Measurements from ENCODE around the gene UNC5C. TPM values are rescaled to one million over a fixed set of nuclear protein-coding genes. Genes with fewer than 3 reads are reported as not detected.

UNC5C gene
- total RNA-seq, 1 experiment from 2014 or later, result not detected

GRCh38 chr4:95220205-95221175, 328.3 kb downstream of the UNC5C start:
- DNase-seq (ENCODE audit: low read depth), result no peak

DNA sequence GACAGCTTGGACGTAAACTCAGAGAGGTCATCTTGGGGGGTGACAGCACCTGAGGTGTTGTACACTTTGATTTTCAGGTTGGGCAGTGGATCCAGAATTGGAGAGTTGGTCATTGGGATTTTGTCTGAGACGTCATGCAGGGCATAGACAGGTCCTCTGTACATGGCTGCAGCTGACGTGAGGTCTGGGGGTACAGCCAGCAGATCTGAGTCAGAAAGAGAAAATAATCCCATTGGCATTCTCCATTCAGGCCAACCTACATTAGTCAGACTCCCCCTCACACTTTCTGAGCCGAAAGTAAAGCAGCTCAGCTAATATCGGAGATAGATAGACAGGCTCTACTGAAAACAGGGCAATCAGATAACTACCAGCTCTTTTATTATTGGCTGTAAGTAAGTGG, 329.7 kb downstream of the UNC5C start:
- DNase-seq (ENCODE audit: low read depth), result peak; percentile 32

DNA sequence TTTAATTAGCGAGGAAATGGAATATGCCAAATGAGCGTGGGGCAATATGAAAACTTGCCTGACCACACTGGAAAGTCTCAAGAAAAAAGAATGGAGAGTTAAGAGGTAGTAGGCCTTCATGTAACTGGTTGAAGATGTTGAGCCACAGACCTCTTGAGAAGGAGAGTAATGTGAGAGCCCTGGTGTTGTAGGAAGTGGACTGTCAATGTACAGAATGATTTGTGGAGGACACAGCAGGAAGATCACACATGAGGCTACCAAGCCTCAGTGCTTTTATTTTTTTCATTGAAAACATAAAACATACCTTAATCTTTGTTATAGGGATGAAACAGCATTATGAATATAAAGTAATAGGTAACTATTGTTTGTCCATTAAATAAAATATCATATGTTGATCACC, 331.6 kb downstream of the UNC5C start:
- DNase-seq (ENCODE audit: low read depth), result no peak

GRCh38 chr4:95216636-95217035, 332.1 kb downstream of the UNC5C start:
- no peak for DNase-seq (ENCODE audit: low read depth)

GRCh38 chr4:95215991-95216605, 332.7 kb downstream of the UNC5C start:
- no peak for DNase-seq (ENCODE audit: low read depth)

GRCh38 chr4:95215043-95215442, 333.7 kb downstream of the UNC5C start:
- no peak for DNase-seq (ENCODE audit: low read depth)

DNA sequence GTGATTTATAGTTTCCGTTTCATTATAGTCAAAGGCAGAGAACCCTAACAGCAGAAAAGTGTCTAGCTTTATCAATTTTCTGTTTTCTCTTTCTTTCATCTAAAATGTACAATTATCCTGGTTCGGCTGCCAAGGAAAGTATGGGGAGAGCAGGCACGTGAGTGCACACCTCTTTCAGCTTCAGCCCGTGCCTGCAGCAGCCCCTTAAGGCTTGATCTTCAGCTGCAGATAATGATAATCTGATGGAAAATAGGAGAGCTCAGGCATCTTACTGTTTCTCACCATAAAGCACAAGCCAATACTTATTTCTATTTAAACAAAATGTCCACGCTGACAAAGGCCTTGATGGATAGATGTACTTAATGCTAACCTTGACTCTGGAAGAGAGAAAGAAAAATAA, 334.4 kb downstream of the UNC5C start:
- no peak for DNase-seq (ENCODE audit: low read depth)

DNA sequence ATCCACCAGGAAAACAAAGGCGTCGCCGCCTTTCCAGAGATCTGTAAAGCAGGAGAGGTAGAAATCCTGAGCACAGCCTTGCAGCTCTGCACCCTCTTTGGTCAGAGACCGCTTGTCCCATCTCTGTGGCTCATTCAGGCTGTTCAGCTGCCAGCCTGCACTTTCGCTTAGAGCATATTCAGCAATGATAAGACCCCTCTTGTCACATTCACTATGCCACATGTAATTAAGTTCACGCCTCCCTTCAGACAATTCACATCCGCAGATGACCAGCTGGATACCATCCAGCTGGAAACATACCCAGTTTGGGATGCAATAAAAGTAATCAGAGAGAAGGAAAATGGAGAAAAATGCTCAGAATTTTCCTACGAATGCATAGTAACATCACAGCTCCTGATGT, 335.4 kb downstream of the UNC5C start:
- no peak for DNase-seq (ENCODE audit: low read depth)

GRCh38 chr4:95212692-95213091, 336.1 kb downstream of the UNC5C start:
- DNase-seq (ENCODE audit: low read depth), result no peak

DNA sequence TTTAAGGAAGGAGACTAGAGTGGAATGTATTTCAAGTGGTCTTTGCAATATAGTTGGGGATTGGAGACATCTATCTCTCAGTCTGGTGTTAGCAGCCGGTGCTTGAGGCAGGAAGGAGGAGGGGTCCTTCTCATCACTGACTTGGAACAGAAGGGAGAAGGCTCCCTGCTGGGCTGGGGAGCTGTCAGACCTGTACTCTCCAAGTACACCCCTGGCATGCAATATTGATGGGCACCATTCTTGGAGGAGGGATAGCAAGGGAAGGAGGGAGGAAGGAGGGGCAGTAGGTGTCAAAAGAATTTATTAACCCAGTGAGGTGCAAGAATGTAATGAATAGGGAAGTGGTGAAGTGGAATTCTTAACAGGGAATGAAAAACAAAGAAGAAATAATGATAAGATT, 338.8 kb downstream of the UNC5C start:
- no peak for DNase-seq (ENCODE audit: low read depth)

- no peak for DNase-seq (ENCODE audit: low read depth)
Measured at GRCh38 chr4:95204873-95205272, 343.9 kb downstream of the UNC5C start.

DNA sequence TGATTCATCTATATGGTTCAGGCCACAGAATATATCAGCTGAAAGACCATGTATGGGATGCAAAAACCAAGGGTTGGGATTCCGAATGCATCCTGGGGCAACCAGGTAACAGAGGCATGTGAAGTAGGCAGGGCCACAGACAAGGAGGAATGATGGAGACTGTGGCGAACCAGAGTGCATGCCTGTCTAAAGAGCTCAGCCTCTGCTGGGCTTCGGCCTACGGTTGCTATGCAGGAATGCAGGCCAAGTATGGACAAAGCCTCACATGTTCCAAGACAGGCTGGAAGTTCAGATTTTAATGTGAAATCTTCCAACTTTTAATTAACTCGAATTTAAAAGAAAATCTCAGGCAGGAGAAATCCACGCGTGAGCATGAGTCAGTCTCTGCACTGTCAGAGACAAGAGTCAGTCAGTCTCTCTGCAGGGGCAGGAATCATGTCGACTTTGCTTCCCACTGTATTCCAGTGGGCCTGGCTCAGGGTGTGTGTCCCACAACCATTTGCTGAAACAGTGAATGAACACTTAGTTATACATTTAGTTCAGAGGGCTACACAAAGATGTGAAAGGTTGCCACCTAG, 344.4 kb downstream of the UNC5C start:
- DNase-seq (ENCODE audit: low read depth), result no peak

DNA sequence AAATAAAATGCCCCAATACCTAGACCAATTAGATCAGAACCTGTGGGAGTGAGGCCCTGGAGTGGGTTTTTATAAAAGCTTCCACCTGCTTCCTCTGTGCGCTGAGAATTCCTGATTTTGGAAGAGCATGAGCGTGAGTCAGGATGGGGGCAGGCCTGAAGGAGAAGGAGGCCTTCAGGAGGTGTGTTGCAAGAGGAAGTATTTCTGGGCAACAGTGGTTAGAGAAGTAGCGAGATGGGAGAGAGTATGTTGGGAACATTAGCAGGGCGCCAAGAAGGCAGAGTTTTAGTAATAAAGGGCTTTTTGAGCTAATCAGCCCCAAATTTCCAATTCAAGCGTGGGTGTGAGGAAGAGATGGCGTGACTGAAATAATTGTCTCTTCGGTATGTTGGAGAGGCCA, 349.8 kb downstream of the UNC5C start:
- DNase-seq (ENCODE audit: low read depth), result no peak

- no peak for DNase-seq (ENCODE audit: low read depth)
Measured at GRCh38 chr4:95197353-95197752, 351.4 kb downstream of the UNC5C start.

DNA sequence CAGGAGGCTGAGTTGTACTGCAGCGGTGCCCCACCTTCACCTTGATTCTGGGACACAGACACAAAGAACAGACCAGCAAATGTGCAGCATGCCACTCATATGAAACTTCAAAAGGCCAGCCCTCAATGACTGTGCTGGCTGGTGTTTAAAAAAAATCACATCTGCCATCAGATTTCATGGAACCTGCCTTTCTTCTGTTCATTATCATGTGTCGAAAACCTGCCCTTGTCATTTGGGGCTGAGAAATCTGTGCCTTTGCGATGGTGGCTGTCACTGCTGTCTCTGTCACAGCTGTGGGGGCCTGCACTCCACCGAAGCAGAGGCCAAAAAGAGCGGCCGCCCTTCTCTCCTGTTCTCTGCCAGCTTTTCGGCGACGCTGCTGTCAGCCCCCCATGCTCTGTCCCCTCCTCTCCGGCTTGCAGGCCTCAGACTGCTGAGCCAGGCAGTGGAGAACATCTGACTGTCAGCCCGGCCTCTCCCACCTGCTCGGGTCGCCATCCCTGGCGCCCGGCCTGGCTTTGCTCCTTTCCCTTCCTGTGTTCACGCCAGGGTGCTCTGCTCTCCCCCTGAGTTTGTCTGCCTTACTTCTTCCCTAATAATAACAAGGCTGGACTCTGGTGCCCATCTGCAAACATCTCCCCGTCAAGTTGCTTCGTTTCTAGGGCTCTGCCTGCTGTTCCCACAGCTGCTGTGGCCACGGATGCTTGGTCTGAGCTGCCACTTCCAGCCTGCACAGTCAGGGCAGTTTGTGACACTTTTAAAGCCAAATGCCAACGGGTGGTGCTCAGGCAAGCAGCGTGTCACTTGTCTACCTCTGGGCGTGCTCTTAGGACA, 355.2 kb downstream of the UNC5C start:
- DNase-seq (ENCODE audit: low read depth), result no peak

- no peak for DNase-seq (ENCODE audit: low read depth)
Measured at GRCh38 chr4:95191537-95191936, 357.2 kb downstream of the UNC5C start.

DNA sequence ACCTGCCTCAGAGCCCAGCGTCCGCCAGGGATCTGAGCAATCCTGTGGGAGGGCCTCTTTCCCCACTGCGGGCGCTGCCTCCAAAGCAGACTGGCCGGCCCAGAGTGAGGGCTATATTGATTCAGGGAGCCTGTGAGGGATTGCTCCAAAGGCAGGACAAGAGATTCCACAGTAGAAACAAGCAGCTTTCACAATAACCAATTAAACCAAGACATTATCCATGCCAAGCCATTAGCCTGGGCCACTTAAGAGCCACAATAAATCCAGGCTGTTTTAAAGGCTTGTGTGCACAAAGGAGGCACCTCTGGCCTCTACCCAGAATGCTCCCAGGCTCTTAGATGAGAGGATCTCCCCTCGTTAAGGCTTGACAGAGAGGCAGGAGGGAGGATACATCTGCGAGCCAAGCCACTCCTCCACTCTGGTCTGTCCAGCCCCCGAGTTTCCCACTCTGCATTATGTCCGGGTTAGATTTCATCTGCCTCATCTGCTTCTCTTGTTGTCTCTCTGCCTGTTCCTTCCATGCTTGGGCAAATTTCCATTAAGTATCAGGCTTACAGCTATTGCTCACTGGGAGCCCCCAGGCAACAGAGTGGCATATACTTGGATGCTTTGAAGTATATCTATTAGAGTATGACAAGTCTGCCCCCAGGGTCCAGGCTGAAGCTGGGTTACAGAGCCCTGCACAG, 357.9 kb downstream of the UNC5C start:
- no peak for DNase-seq (ENCODE audit: low read depth)

GRCh38 chr4:95188701-95189370, 359.9 kb downstream of the UNC5C start:
- DNase-seq (ENCODE audit: low read depth), result no peak

DNA sequence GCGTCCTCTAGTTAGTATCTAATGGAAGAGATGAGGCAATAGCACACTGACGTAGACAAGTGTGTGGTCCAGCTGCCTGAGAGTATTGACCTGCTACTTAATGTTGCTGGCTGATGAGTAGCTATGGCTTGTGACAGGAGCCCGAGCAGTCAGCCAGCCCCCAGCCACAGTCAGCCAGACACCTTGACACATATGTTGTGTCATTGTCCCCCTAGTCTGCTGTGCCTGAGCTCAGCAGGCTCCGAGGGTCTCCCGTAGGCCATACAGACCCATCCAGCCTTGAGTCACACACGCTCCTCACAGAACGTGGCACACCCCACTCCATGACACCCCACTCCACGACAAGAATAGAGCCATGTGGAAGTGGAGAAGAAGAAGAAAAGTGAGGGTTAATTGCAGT, 362.1 kb downstream of the UNC5C start:
- DNase-seq (ENCODE audit: low read depth), result no peak

DNA sequence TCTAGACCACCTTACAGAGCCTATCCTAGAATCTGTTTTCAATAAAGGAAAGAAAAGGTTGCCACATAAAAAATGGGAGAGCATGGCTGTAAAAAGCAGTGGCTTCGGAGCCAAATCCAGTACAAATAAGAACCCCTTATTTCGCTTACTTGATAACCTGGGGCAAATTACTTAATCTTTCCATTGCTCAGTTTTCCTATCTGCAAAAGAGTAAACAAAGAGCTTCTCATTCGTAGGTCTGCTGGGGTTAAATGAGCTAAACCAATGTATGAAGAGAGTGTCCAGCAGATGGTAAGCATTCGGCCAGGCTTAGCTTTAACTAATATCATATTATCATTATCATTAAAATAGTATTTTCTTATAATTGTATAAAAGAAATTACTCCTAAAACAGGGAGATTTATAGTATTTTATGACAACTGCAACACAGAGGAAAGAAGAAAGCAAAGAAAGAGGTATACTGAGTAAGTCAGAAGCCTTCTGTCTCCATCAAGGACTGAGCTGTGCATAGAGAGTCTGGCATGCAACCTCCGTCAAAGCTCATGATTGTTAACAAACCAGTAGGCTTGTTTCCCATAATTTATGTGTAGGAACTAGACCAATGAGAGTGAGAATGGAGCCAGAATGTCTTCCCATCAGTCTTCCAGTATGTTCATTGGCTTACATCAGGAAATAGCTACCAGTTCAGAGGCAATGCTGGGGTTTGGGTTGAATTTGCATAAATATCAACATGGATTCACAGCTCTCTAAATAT, 364.9 kb downstream of the UNC5C start:
- DNase-seq (ENCODE audit: low read depth), result no peak

Data from Daoy (cell line).